GM23338 (cell line): Measurements from ENCODE around the gene RAD21L1. TPM values are rescaled to one million over a fixed set of nuclear protein-coding genes. Genes with fewer than 3 reads are reported as not detected.

Experiments
- ATAC-seq: fragments of 200-7000 bp; cut with Tn5 transposase; 3 replicates; pipeline ENCODE4 v1.9.1; 2020
- DNase-seq: peaks from one replicate; pipeline ENCODE4 v3.0.0-alpha.2; 2015; ENCODE audit warnings: low spot score
- H2AFZ ChIP-seq: fragments of 200-600 bp; sonication (generic); 2 replicates; pipeline ENCODE4 v1.8.0; 2016; ENCODE audit warnings: antibody characterized with exemption, mild to moderate bottlenecking, moderate library complexity
- H3F3A ChIP-seq: fragments of 200-600 bp; sonication (generic); replicated peaks from 2 replicates; pipeline ENCODE4 v1.8.0; 2017; ENCODE audit warnings: antibody characterized with exemption, mixed run types, low read depth
- H3K27ac ChIP-seq: fragments of 200-600 bp; sonication (generic); 2 replicates; pipeline ENCODE4 v1.6.1; 2016; ENCODE audit warnings: low read depth
- H3K27me3 ChIP-seq: fragments of 200-600 bp; sonication (generic); 2 replicates; pipeline ENCODE4 v1.8.0; 2016; ENCODE audit warnings: mild to moderate bottlenecking, mixed run types, moderate library complexity; ENCODE audit not compliant: insufficient read depth
- H3K36me3 ChIP-seq: fragments of 200-600 bp; sonication (generic); 2 replicates; pipeline ENCODE4 v1.8.0; 2016; ENCODE audit warnings: mild to moderate bottlenecking; ENCODE audit not compliant: insufficient read depth
- H3K4me1 ChIP-seq: fragments of 200-600 bp; sonication (generic); 2 replicates; pipeline ENCODE4 v1.8.0; 2016; ENCODE audit warnings: mild to moderate bottlenecking, moderate library complexity; ENCODE audit not compliant: insufficient read depth
- H3K4me2 ChIP-seq: fragments of 200-600 bp; sonication (generic); 2 replicates; pipeline ENCODE4 v1.7.1; 2017; ENCODE audit warnings: mixed run types
- H3K4me3 ChIP-seq: fragments of 200-600 bp; sonication (generic); 2 replicates; pipeline ENCODE4 v1.6.1; 2016; ENCODE audit warnings: mixed run types
- H3K79me2 ChIP-seq: fragments of 200-600 bp; sonication (generic); replicated peaks from 2 replicates; pipeline ENCODE4 v1.8.0; 2017; ENCODE audit warnings: mild to moderate bottlenecking; ENCODE audit not compliant: insufficient read depth
- H3K9me2 ChIP-seq: fragments of 200-600 bp; sonication (generic); 2 replicates; pipeline ENCODE4 v1.8.0; 2017; ENCODE audit not compliant: insufficient read depth
- H4K20me1 ChIP-seq: fragments of 200-600 bp; sonication (generic); replicated peaks from 2 replicates; pipeline ENCODE4 v1.8.0; 2017; ENCODE audit warnings: mild to moderate bottlenecking; ENCODE audit not compliant: insufficient read depth
- H3K27ac Mint-ChIP-seq: 2 replicates; pipeline ENCODE4 v1.8.0; 2020; ENCODE audit warnings: inconsistent platforms, mild to moderate bottlenecking, moderate library complexity, mixed read lengths
- H3K27me3 Mint-ChIP-seq: 3 replicates; pipeline ENCODE4 v1.8.0; 2022; ENCODE audit warnings: low read depth, mild to moderate bottlenecking, moderate library complexity, mixed read lengths, inconsistent platforms; ENCODE audit not compliant: insufficient read depth, poor library complexity
- H3K36me3 Mint-ChIP-seq: 3 replicates; pipeline ENCODE4 v1.8.0; 2021; ENCODE audit warnings: low read depth, mild to moderate bottlenecking, inconsistent platforms, moderate library complexity, mixed read lengths
- H3K4me1 Mint-ChIP-seq: 3 replicates; pipeline ENCODE4 v1.8.0; 2020; ENCODE audit warnings: mild to moderate bottlenecking, inconsistent platforms, mixed read lengths
- H3K4me3 Mint-ChIP-seq: 3 replicates; pipeline ENCODE4 v1.8.0; 2021; ENCODE audit warnings: moderate library complexity, mild to moderate bottlenecking, inconsistent platforms, mixed read lengths
- H3K9me3 Mint-ChIP-seq: 3 replicates; pipeline ENCODE4 v1.8.0; 2020; ENCODE audit warnings: moderate library complexity, mild to moderate bottlenecking, inconsistent platforms, mixed read lengths
- CREB1 ChIP-seq: fragments of 250-450 bp; sonication (Bioruptor Pico); IDR thresholded peaks from 2 replicates; pipeline ENCODE4 v1.5.0; 2020; ENCODE audit warnings: low read depth, mild to moderate bottlenecking, moderate library complexity
- EZH2 ChIP-seq: fragments of 200-600 bp; sonication (generic); IDR thresholded peaks from one replicate; pipeline ENCODE4 v1.8.0; 2017; ENCODE audit warnings: antibody characterized with exemption, mild to moderate bottlenecking, low read depth; ENCODE audit not compliant: unreplicated experiment
- JUNB ChIP-seq: IDR thresholded peaks from one replicate; pipeline ENCODE4 v1.6.1; 2016; ENCODE audit warnings: antibody characterized with exemption; ENCODE audit not compliant: unreplicated experiment
- NANOG ChIP-seq: IDR thresholded peaks from 2 replicates; pipeline ENCODE4 v1.6.1; 2016; ENCODE audit warnings: antibody characterized with exemption, borderline replicate concordance
- STAT1 ChIP-seq: IDR thresholded peaks from one replicate; pipeline ENCODE4 v1.6.1; 2016; ENCODE audit warnings: antibody characterized with exemption; ENCODE audit not compliant: unreplicated experiment
- ZNF114 ChIP-seq: fragments of 250-450 bp; sonication (Bioruptor Pico); IDR thresholded peaks from 2 replicates; pipeline ENCODE4 v1.5.0; 2020; ENCODE audit warnings: mild to moderate bottlenecking, moderate library complexity
- ZNF331 ChIP-seq: fragments of 250-450 bp; sonication (Bioruptor Pico); IDR thresholded peaks from 2 replicates; pipeline ENCODE4 v1.5.0; 2020; ENCODE audit warnings: low read depth, mild to moderate bottlenecking, moderate library complexity
- polyA plus RNA-seq: library from polyadenylated mRNA; unstranded; fragments of >200 nt; fragmentation: Nextera tagmentation; extraction: Ambion mirVana; gene quantifications from 2 replicates; pipeline ENCODE4 v1.2.1, GENCODE V29; 2016
- total RNA-seq: library from RNA; depleted of rRNA; stranded (reverse); fragments of >200 nt; shearing (Covaris generic); gene quantifications from 2 replicates; pipeline ENCODE4 v1.2.3, GENCODE V29; 2014
- TF ChIP-seq, protein P1 (sequence below): IDR thresholded peaks from 2 replicates; pipeline ENCODE4 v1.6.1; 2016; ENCODE audit warnings: antibody characterized with exemption
- TF ChIP-seq, protein P2 (sequence below), 2 experiments: fragments of 200-600 bp in 1 of 2; sonication (generic) in 1 of 2; conservative IDR thresholded peaks; 2 replicates each; pipeline versions ENCODE4 v1.5.1 to v1.6.1; 2016 to 2017; ENCODE audit warnings: antibody characterized with exemption in 2 of 2, low read depth in 2 of 2, mild to moderate bottlenecking in 2 of 2, moderate library complexity in 1 of 2
- TF ChIP-seq, protein P3 (sequence below): IDR thresholded peaks from one replicate; pipeline ENCODE4 v1.6.1; 2018; ENCODE audit warnings: antibody characterized with exemption; ENCODE audit not compliant: unreplicated experiment

RAD21L1 gene
- total and polyA plus RNA-seq, 2 experiments from 2014 or later, result 0.10 to 0.95 TPM

DNA sequence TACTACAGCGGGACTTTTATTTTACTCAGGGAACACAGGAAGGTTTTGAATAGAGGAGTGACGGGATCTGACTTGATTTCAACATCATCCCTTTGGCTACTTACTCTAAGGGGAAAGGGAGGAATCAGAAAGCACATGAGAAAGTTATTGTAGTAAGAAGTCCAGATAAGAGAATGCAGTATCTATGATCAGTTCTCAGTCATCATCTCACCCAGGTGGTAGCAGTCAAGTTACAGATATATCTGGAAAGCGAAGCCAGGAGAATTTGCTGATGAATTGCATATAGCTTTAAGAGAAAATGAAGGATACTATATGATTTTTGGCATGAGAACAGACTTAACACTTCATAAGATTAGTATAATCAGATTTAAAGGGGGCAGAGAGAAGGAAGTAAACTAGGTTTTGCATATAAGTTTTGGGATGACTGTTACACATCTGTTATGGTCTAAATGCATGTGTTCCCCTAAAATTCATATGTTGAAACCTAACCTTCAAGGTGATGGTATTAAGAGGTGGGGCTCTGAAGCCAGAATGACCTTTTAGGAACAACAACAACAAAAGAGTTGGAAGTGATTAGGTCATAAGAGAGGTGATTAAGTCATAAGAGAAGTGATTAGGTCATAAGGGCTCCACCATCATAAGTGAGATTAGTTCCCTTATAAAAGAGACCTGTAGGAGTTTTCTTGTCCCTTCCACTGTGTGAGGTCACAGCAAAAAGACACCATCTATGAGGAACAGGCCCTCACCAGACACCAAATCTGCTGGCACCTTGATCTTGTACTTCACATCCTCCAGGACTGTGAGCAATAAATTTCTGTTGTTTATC, 6.7 kb downstream of the RAD21L1 start:
- Histone ChIP-seq H3K4me2 (no peak overlapping the region), H2AFZ (no peak overlapping the region), H3K36me3 (no peaks in the 10 kb centered on the region), H3K27me3 (peaks cover 25% of the 10 kb centered on the region), H3K79me2 (no peaks in the 10 kb centered on the region), H3F3A (no peaks in the 10 kb centered on the region), H4K20me1 (no peaks in the 10 kb centered on the region), H3K4me1 (no peaks in the 10 kb centered on the region), H3K27ac (no peak overlapping the region), H3K9me2 (no peaks in the 10 kb centered on the region), H3K4me3 (no peak overlapping the region)
- no peak overlapping the region for H3K27ac Mint-ChIP-seq
- DNase-seq, result no peak
- no peaks in the 10 kb centered on the region for H3K9me3 Mint-ChIP-seq
- H3K36me3 Mint-ChIP-seq, result no peaks in the 10 kb centered on the region
- H3K4me1 Mint-ChIP-seq, result no peaks in the 10 kb centered on the region
- no peak overlapping the region for H3K4me3 Mint-ChIP-seq
- no peak for TF ChIP-seq NANOG
- TF ChIP-seq, protein P1, sequence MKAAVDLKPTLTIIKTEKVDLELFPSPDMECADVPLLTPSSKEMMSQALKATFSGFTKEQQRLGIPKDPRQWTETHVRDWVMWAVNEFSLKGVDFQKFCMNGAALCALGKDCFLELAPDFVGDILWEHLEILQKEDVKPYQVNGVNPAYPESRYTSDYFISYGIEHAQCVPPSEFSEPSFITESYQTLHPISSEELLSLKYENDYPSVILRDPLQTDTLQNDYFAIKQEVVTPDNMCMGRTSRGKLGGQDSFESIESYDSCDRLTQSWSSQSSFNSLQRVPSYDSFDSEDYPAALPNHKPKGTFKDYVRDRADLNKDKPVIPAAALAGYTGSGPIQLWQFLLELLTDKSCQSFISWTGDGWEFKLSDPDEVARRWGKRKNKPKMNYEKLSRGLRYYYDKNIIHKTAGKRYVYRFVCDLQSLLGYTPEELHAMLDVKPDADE, result no peak
- TF ChIP-seq EZH2, result no peak
- TF ChIP-seq ZNF114 (CRISPR knock-in tag), result no peak
- TF ChIP-seq CREB1 (CRISPR knock-in tag), result no peak
- TF ChIP-seq, protein P2, sequence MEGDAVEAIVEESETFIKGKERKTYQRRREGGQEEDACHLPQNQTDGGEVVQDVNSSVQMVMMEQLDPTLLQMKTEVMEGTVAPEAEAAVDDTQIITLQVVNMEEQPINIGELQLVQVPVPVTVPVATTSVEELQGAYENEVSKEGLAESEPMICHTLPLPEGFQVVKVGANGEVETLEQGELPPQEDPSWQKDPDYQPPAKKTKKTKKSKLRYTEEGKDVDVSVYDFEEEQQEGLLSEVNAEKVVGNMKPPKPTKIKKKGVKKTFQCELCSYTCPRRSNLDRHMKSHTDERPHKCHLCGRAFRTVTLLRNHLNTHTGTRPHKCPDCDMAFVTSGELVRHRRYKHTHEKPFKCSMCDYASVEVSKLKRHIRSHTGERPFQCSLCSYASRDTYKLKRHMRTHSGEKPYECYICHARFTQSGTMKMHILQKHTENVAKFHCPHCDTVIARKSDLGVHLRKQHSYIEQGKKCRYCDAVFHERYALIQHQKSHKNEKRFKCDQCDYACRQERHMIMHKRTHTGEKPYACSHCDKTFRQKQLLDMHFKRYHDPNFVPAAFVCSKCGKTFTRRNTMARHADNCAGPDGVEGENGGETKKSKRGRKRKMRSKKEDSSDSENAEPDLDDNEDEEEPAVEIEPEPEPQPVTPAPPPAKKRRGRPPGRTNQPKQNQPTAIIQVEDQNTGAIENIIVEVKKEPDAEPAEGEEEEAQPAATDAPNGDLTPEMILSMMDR (conservative IDR thresholded peaks at IDR 0.05; ENCODE audit: low read depth in 2 of 2), result no peak
- TF ChIP-seq STAT1, result no peak
- ATAC-seq, result no peak
- peaks cover 5% of the 10 kb centered on the region for H3K27me3 Mint-ChIP-seq

DNA sequence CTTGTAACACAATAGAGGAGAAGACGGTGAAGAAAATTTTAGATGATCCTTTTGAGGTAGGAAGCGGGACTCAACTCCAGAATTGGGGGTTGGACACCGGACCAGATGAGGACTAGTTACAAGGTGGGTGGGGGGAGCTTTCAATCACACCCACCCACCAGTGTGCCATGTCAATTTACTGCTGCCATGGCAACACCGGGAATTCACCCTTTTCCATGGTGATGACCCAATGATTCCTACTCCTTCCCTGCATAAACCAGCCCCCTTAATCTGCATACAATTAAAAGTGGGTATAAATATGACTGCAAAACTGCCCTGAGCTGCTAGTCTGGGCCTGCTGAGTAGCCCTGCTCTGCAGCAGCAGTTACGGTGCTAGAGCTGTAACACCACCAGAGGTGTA, 14.7 kb downstream of the RAD21L1 start:
- Mint-ChIP-seq H3K27me3 (no peaks in the 10 kb centered on the region), H3K36me3 (no peaks in the 10 kb centered on the region), H3K4me3 (no peak overlapping the region), H3K4me1 (peaks cover under 1% of the 10 kb centered on the region; the same call in 2 of the 3 replicates), H3K9me3 (no peaks in the 10 kb centered on the region), H3K27ac (no peak overlapping the region)
- Histone ChIP-seq H3K4me2 (no peak overlapping the region), H2AFZ (no peak overlapping the region), H3F3A (no peaks in the 10 kb centered on the region), H3K36me3 (no peaks in the 10 kb centered on the region), H3K4me3 (no peak overlapping the region), H4K20me1 (no peaks in the 10 kb centered on the region), H3K4me1 (no peaks in the 10 kb centered on the region), H3K79me2 (no peaks in the 10 kb centered on the region), H3K27me3 (no peaks in the 10 kb centered on the region), H3K9me2 (no peaks in the 10 kb centered on the region), H3K27ac (no peak overlapping the region)
- DNase-seq (no peak), ATAC-seq (no peak; the same call in 2 of the 3 replicates)
- no peak for TF ChIP-seq ZNF114 (CRISPR knock-in tag)
- no peak for TF ChIP-seq ZNF331 (CRISPR knock-in tag)
- no peak for TF ChIP-seq NANOG
- TF ChIP-seq, protein P2 (conservative IDR thresholded peaks at IDR 0.05; ENCODE audit: low read depth in 2 of 2), result no peak
- TF ChIP-seq, protein P1, result no peak
- no peak for TF ChIP-seq JUNB
- TF ChIP-seq, protein P3, sequence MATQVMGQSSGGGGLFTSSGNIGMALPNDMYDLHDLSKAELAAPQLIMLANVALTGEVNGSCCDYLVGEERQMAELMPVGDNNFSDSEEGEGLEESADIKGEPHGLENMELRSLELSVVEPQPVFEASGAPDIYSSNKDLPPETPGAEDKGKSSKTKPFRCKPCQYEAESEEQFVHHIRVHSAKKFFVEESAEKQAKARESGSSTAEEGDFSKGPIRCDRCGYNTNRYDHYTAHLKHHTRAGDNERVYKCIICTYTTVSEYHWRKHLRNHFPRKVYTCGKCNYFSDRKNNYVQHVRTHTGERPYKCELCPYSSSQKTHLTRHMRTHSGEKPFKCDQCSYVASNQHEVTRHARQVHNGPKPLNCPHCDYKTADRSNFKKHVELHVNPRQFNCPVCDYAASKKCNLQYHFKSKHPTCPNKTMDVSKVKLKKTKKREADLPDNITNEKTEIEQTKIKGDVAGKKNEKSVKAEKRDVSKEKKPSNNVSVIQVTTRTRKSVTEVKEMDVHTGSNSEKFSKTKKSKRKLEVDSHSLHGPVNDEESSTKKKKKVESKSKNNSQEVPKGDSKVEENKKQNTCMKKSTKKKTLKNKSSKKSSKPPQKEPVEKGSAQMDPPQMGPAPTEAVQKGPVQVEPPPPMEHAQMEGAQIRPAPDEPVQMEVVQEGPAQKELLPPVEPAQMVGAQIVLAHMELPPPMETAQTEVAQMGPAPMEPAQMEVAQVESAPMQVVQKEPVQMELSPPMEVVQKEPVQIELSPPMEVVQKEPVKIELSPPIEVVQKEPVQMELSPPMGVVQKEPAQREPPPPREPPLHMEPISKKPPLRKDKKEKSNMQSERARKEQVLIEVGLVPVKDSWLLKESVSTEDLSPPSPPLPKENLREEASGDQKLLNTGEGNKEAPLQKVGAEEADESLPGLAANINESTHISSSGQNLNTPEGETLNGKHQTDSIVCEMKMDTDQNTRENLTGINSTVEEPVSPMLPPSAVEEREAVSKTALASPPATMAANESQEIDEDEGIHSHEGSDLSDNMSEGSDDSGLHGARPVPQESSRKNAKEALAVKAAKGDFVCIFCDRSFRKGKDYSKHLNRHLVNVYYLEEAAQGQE, result no peak
